HK-2 (cell line): ENCODE data around the gene RAB6D.
"Not testable (repeated sequence)": the region's sequence is repeated elsewhere in the genome, so short reads cannot be mapped to it uniquely, and the experiment has no call there.

Experiments
- DNase-seq: peaks from one replicate; pipeline ENCODE4 v3.0.0-alpha.2; 2018; ENCODE audit not compliant: unreplicated experiment

Gene RAB6D

GRCh38 chr2:131366643-131367042, 2.7 kb upstream of the RAB6D start:
- DNase-seq = no peak

GRCh38 chr2:131365452-131365851, 1.5 kb upstream of the RAB6D start:
- no peak for DNase-seq

GRCh38 chr2:131363213-131363612, 755 bp downstream of the RAB6D start:
- DNase-seq = not testable (repeated sequence)

- not testable (repeated sequence) for DNase-seq
These were observed 2.2 kb downstream of the RAB6D start for GRCh38 chr2:131361773-131362172.

GRCh38 chr2:131353167-131353697, 10.7 kb downstream of the RAB6D start:
- DNase-seq = not testable (repeated sequence)

GRCh38 chr2:131349021-131349420, 14.9 kb downstream of the RAB6D start:
- DNase-seq = no peak

GRCh38 chr2:131347035-131347434, 16.9 kb downstream of the RAB6D start:
- not testable (repeated sequence) for DNase-seq

- DNase-seq = not testable (repeated sequence)
These were observed 24.7 kb downstream of the RAB6D start for GRCh38 chr2:131339307-131339706.

- DNase-seq = peak; percentile 21
These were observed 28.6 kb downstream of the RAB6D start for GRCh38 chr2:131335319-131335718.

GRCh38 chr2:131332709-131333108, 31.3 kb downstream of the RAB6D start:
- DNase-seq = not testable (repeated sequence)

- not testable (repeated sequence) for DNase-seq
These were observed 33.0 kb downstream of the RAB6D start for GRCh38 chr2:131331000-131331399.

GRCh38 chr2:131322209-131322608, 41.8 kb downstream of the RAB6D start:
- DNase-seq = no peak

- DNase-seq = not testable (repeated sequence)
These were observed 42.6 kb downstream of the RAB6D start for GRCh38 chr2:131321344-131321743.

- DNase-seq = not testable (repeated sequence)
These were observed 53.0 kb downstream of the RAB6D start for GRCh38 chr2:131311001-131311400.
